GM21619 (cell line): Measurements from ENCODE around the gene APCDD1.
"Not testable (repeated sequence)": the region's sequence is repeated elsewhere in the genome, so short reads cannot be mapped to it uniquely, and the experiment has no call there.

Experiments used
- ATAC-seq: cut with Tn5 transposase; IDR thresholded peaks from one replicate; pipeline ENCODE4 v1.9.1; 2021; ENCODE audit not compliant: unreplicated experiment

The APCDD1 gene

GRCh38 chr18:10461989-10462388 lies 7.6 kb downstream of the APCDD1 start:
- ATAC-seq, result no peak

GRCh38 chr18:10462597-10462996 lies 8.2 kb downstream of the APCDD1 start:
- ATAC-seq, result no peak

GRCh38 chr18:10463096-10463495 lies 8.7 kb downstream of the APCDD1 start:
- no peak for ATAC-seq

- no peak for ATAC-seq
These were observed 9.3 kb downstream of the APCDD1 start for GRCh38 chr18:10463741-10464140.

GRCh38 chr18:10464161-10464648 lies 9.8 kb downstream of the APCDD1 start:
- not testable (repeated sequence) for ATAC-seq

- ATAC-seq, result no peak
These were observed 10.9 kb downstream of the APCDD1 start for GRCh38 chr18:10465174-10465939.

GRCh38 chr18:10470429-10470828 lies 16.0 kb downstream of the APCDD1 start:
- ATAC-seq, result no peak

- no peak for ATAC-seq
These were observed 17.1 kb downstream of the APCDD1 start for GRCh38 chr18:10471574-10471973.

- no peak for ATAC-seq
These were observed 18.7 kb downstream of the APCDD1 start for GRCh38 chr18:10473132-10473531.

- ATAC-seq, result no peak
These were observed 19.9 kb downstream of the APCDD1 start for GRCh38 chr18:10474309-10474708.

GRCh38 chr18:10475276-10475653 lies 20.8 kb downstream of the APCDD1 start:
- no peak for ATAC-seq

GRCh38 chr18:10475654-10476291 lies 21.3 kb downstream of the APCDD1 start:
- no peak for ATAC-seq

GRCh38 chr18:10476338-10476791 lies 21.9 kb downstream of the APCDD1 start:
- ATAC-seq, result no peak

- ATAC-seq, result no peak
These were observed 22.9 kb downstream of the APCDD1 start for GRCh38 chr18:10477121-10477862.

GRCh38 chr18:10477863-10478260 lies 23.4 kb downstream of the APCDD1 start:
- no peak for ATAC-seq

GRCh38 chr18:10481831-10482230 lies 27.4 kb downstream of the APCDD1 start:
- ATAC-seq, result no peak

GRCh38 chr18:10482363-10482984 lies 28.0 kb downstream of the APCDD1 start:
- ATAC-seq, result peak; percentile 5

- ATAC-seq, result peak; percentile 85
These were observed 28.8 kb downstream of the APCDD1 start for GRCh38 chr18:10482985-10483949.

GRCh38 chr18:10485475-10485874 lies 31.0 kb downstream of the APCDD1 start:
- no peak for ATAC-seq

- no peak for ATAC-seq
These were observed 31.9 kb downstream of the APCDD1 start for GRCh38 chr18:10486362-10486761.
